OCI-LY7 (cell line): Measurements from ENCODE around the gene MET. TPM values are rescaled to one million over a fixed set of nuclear protein-coding genes. Genes with fewer than 3 reads are reported as not detected.

Source experiments
- BruUV-seq: library from RNA; stranded (reverse); fragments of 400-500 nt; replicated peaks from 2 replicates; lab custom pipeline; 2021; lab: Mats Ljungman, UMichigan
- CTCF ChIA-PET: fragments of 300-600 bp; sonication (Branson Sonifier 250); formaldehyde crosslinking; loops from one replicate; lab custom pipeline; 2022; ENCODE audit warnings: antibody characterized with exemption; ENCODE audit not compliant: unreplicated experiment; lab: Charles Lee
- POLR2A ChIA-PET: fragments of 300-600 bp; sonication (Branson Sonifier 250); formaldehyde crosslinking; loops from one replicate; lab custom pipeline; 2022; ENCODE audit warnings: antibody characterized with exemption; lab: Charles Lee
- DNase-seq: peaks from one replicate; pipeline ENCODE4 v3.0.0-alpha.2; 2015; ENCODE audit warnings: low spot score
- H2AFZ ChIP-seq: fragments of 200-600 bp; sonication (generic), shearing (Covaris generic); 2 replicates; pipeline ENCODE4 v1.6.1; 2014; ENCODE audit warnings: mild to moderate bottlenecking, antibody characterized with exemption, low read length, moderate library complexity
- H3K27ac ChIP-seq: fragments of 200-600 bp; sonication (generic); 2 replicates; pipeline ENCODE4 v1.5.1; 2014; ENCODE audit warnings: mixed run types, low read depth, mild to moderate bottlenecking, moderate library complexity, low read length, inconsistent platforms; ENCODE audit not compliant: poor library complexity, severe bottlenecking
- H3K36me3 ChIP-seq: fragments of 200-600 bp; sonication (generic); 2 replicates; pipeline ENCODE4 v1.6.1; 2014; ENCODE audit warnings: mild to moderate bottlenecking, antibody characterized with exemption, low read length, moderate library complexity, mixed read lengths; ENCODE audit not compliant: insufficient read depth
- H3K4me1 ChIP-seq: fragments of 200-600 bp; sonication (generic); 2 replicates; pipeline ENCODE4 v1.5.1; 2014; ENCODE audit warnings: mild to moderate bottlenecking, low read length; ENCODE audit not compliant: insufficient read depth, poor library complexity, severe bottlenecking
- H3K4me2 ChIP-seq: fragments of 200-600 bp; sonication (generic); 2 replicates; pipeline ENCODE4 v1.6.1; 2014; ENCODE audit warnings: mild to moderate bottlenecking, low read length
- H3K4me3 ChIP-seq: fragments of 200-600 bp; sonication (generic); 2 replicates; pipeline ENCODE4 v1.5.1; 2014; ENCODE audit warnings: mild to moderate bottlenecking, low read depth, low read length; ENCODE audit not compliant: poor library complexity, severe bottlenecking
- H3K79me2 ChIP-seq: fragments of 200-600 bp; sonication (generic); 2 replicates; pipeline ENCODE4 v1.6.1; 2016; ENCODE audit warnings: low read depth, mild to moderate bottlenecking, low read length, moderate library complexity, mixed read lengths; ENCODE audit not compliant: insufficient read depth
- H3K9me2 ChIP-seq: fragments of 200-600 bp; sonication (generic); 2 replicates; pipeline ENCODE4 v1.6.1; 2016; ENCODE audit warnings: mild to moderate bottlenecking, low read length, mixed read lengths; ENCODE audit not compliant: insufficient read depth
- H3K9me3 ChIP-seq: fragments of 200-600 bp; sonication (generic); 2 replicates; pipeline ENCODE4 v1.6.1; 2014; ENCODE audit warnings: mild to moderate bottlenecking, mixed run types, low read length, mixed read lengths
- H4K20me1 ChIP-seq: fragments of 200-600 bp; sonication (generic); 2 replicates; pipeline ENCODE4 v1.6.1; 2014; ENCODE audit warnings: mild to moderate bottlenecking, antibody characterized with exemption, low read length, moderate library complexity, mixed read lengths; ENCODE audit not compliant: insufficient read depth
- CTCF ChIP-seq: fragments of 200-600 bp; sonication (generic); conservative IDR thresholded peaks from 2 replicates; pipeline ENCODE4 v1.5.1; 2014; ENCODE audit warnings: mild to moderate bottlenecking, antibody characterized with exemption, low read length, moderate library complexity, mixed read lengths
- EZH2phosphoT487 ChIP-seq: fragments of 200-600 bp; sonication (generic); IDR thresholded peaks from 2 replicates; pipeline ENCODE4 v1.6.1; 2018; ENCODE audit warnings: low read depth, borderline replicate concordance, mild to moderate bottlenecking, mixed run types, antibody characterized with exemption, low read length, moderate library complexity, mixed read lengths
- intact Hi-C: fragments of 100-400 bp; cut with micrococcal nuclease; formaldehyde crosslinking; loops from one replicate; pipeline ENCODE4 v1.10.0; 2022; ENCODE audit not compliant: unreplicated experiment
- total RNA-seq, 2 experiments: library from RNA; depleted of rRNA in 1 of 2; stranded (reverse); fragments of >200 nt in 1 of 2; shearing (Covaris generic) in 1 of 2; gene quantifications; 2 replicates each; pipeline ENCODE4 v1.2.3, GENCODE V29; 2014 to 2022

Gene MET
- total RNA-seq, 2 experiments from 2014 or later = not detected

DNA sequence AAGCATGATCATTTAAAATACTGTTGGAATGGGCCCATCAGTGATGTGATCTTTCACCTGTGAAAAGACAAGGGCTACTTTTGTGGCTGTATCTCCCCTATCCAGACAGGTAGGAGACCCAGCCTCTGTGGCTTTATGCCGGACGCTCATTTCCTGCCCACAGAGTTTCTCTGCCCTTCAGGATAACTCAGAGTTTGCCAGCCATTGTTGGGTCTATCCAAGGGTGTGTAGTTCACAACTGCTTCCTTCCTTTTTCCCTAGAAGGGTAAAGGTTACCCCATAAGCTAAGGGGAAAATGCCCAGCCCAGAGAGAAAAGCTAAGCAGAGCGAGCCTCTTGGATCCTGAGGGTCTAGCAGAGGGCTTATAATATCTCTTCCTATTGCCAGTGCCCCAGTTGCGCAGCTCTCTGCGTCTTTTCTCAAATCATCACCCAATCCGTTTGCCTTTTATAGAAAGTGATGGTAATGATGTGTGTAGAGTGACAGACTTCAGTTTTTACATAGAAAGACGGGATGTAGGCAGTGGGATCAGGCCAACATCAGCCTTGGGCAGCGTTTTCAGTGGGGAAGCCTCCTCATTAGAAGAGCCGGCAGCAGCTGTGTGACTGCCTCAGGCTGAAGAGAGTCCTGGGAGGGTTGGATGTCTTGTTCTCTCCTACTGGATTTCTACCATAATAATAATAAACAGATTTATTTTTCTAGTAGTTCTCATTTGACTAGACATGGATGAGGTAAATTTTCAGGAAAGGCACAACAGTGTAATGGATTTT is 80.5 kb downstream of the MET start:
- no peak for DNase-seq
- H3K9me2 ChIP-seq = no peaks in the 10 kb centered on the region
- intact Hi-C loops = no loop called here
- no peaks in the 10 kb centered on the region for H3K36me3 ChIP-seq
- TF ChIP-seq EZH2phosphoT487 = no peak
- no peak for TF ChIP-seq CTCF
- no peak overlapping the region for H2AFZ ChIP-seq
- no peak overlapping the region for H3K4me2 ChIP-seq
- no peak overlapping the region for H3K27ac ChIP-seq
- no TSS peak for BruUV-seq
- no peaks in the 10 kb centered on the region for H3K9me3 ChIP-seq
- H3K4me3 ChIP-seq = no peak overlapping the region
- H3K4me1 ChIP-seq = no peaks in the 10 kb centered on the region
- H4K20me1 ChIP-seq = no peaks in the 10 kb centered on the region
- no peaks in the 10 kb centered on the region for H3K79me2 ChIP-seq
- ChIA-PET POLR2A (interaction anchor here (0.6 kb wide), 2 partner anchors 35 to 306 kb away, joined by 3 to 5 read pairs; no protein-coding TSS in a partner anchor), CTCF (no interaction called here)

DNA sequence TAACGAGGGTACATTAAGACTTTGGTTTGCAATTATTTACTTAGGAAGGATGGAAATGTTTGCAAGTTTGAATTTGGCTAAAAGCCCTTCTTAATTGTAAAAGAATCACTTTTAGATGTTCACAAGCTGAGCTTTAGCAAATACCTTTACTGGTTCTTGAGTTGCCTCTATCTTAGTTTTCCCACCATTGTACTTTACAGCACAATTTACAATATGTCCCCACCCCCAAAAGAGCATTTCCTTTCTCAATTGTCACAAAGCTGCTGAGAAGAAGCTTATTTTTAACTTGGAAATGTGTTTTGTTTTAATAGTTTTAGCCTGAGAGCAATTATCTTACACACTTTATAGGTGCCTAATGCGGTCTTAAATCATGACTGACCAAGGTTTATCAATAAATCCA is 81.1 kb downstream of the MET start:
- H4K20me1 ChIP-seq = no peaks in the 10 kb centered on the region
- no peak for DNase-seq
- no peak overlapping the region for H3K27ac ChIP-seq
- POLR2A ChIA-PET = interaction anchor here (0.6 kb wide), 1 partner anchor 305 kb away, joined by 5 read pairs; no protein-coding TSS in a partner anchor
- H3K36me3 ChIP-seq = no peaks in the 10 kb centered on the region
- H2AFZ ChIP-seq = no peak overlapping the region
- H3K4me1 ChIP-seq = no peaks in the 10 kb centered on the region
- CTCF ChIA-PET = no interaction called here
- intact Hi-C loops = no loop called here
- H3K4me2 ChIP-seq = no peak overlapping the region
- H3K4me3 ChIP-seq = no peak overlapping the region
- H3K9me2 ChIP-seq = no peaks in the 10 kb centered on the region
- BruUV-seq = no TSS peak
- H3K9me3 ChIP-seq = no peaks in the 10 kb centered on the region
- no peaks in the 10 kb centered on the region for H3K79me2 ChIP-seq
- TF ChIP-seq CTCF = no peak
- TF ChIP-seq EZH2phosphoT487 = no peak

GRCh38 chr7:116754186-116754585 is 82.2 kb downstream of the MET start:
- Histone ChIP-seq H3K9me2 (no peaks in the 10 kb centered on the region), H3K4me2 (no peak overlapping the region), H3K4me1 (no peaks in the 10 kb centered on the region), H2AFZ (no peak overlapping the region), H3K4me3 (no peak overlapping the region), H4K20me1 (no peaks in the 10 kb centered on the region), H3K9me3 (no peaks in the 10 kb centered on the region), H3K79me2 (no peaks in the 10 kb centered on the region), H3K36me3 (no peaks in the 10 kb centered on the region), H3K27ac (no peak overlapping the region)
- BruUV-seq = no TSS peak
- ChIA-PET POLR2A (interaction anchor here (0.6 kb wide), 1 partner anchor 1025 kb away, joined by 4 read pairs; no protein-coding TSS in a partner anchor), CTCF (no interaction called here)
- intact Hi-C loops = no loop called here
- no peak for TF ChIP-seq CTCF
- no peak for TF ChIP-seq EZH2phosphoT487
- no peak for DNase-seq
